Motor neuron (in vitro differentiated cells): ENCODE measurements around the gene CDH4. TPM values are rescaled to one million over a fixed set of nuclear protein-coding genes. Genes with fewer than 3 reads are reported as not detected.

Experiments used
- ATAC-seq, 8 experiments: fragments of 200-7000 bp; cut with Tn5 transposase; replicated peaks in 6 of 8; 2 replicates each; pipeline ENCODE4 v1.8.0; 2021; ENCODE audit warnings: mild to moderate bottlenecking in 8 of 8, moderate library complexity in 8 of 8
- H3K27ac ChIP-seq, 2 donors: fragments of 250-450 bp; sonication (Bioruptor Pico); 2 replicates each; pipeline ENCODE4 v1.9.0; 2021; ENCODE audit warnings: antibody characterized with exemption in 2 of 2, mild to moderate bottlenecking in 2 of 2, moderate library complexity in 1 of 2
- H3K4me1 ChIP-seq, 2 donors: fragments of 250-450 bp; sonication (Bioruptor Pico); replicated peaks in 1 of 2; 2 replicates each; pipeline ENCODE4 v1.6.1; 2021; ENCODE audit warnings: antibody characterized with exemption in 2 of 2, mild to moderate bottlenecking in 2 of 2, moderate library complexity in 1 of 2
- H3K4me3 ChIP-seq, 5 donors: fragments of 250-450 bp; sonication (Bioruptor Pico); 2 replicates each; pipeline ENCODE4 v1.9.0; 2021; ENCODE audit warnings: antibody characterized with exemption in 5 of 5, mild to moderate bottlenecking in 5 of 5, moderate library complexity in 4 of 5
- WGBS, 10 experiments: fragments of 450-650 bp; shearing (Covaris generic); methylation state at CpG; one replicate each; pipeline ENCODE4 v1.0.0; 2022; 5-methylcytosine and 5-hydroxymethylcytosine counted together
- in situ Hi-C, 9 experiments: fragments of 400-800 bp; cut with MboI; loops; one replicate each; pipeline ENCODE4 v1.15.0; 2021; ENCODE audit warnings: low sequenced_read_pairs in 9 of 9, low pct_unique_long_range_greater_than_20kb in 2 of 9; ENCODE audit not compliant: unreplicated experiment in 9 of 9
- total RNA-seq, 8 experiments: library from RNA; unstranded; fragments of 300-600 nt; gene quantifications; 2 replicates each; pipeline versions ENCODE4 v1.2.3 to v1.2.4, GENCODE V29; 2022

The CDH4 gene
- total RNA-seq, 8 experiments from 2014 or later: 2.4 to 41.6 (median 12.9) TPM

DNA sequence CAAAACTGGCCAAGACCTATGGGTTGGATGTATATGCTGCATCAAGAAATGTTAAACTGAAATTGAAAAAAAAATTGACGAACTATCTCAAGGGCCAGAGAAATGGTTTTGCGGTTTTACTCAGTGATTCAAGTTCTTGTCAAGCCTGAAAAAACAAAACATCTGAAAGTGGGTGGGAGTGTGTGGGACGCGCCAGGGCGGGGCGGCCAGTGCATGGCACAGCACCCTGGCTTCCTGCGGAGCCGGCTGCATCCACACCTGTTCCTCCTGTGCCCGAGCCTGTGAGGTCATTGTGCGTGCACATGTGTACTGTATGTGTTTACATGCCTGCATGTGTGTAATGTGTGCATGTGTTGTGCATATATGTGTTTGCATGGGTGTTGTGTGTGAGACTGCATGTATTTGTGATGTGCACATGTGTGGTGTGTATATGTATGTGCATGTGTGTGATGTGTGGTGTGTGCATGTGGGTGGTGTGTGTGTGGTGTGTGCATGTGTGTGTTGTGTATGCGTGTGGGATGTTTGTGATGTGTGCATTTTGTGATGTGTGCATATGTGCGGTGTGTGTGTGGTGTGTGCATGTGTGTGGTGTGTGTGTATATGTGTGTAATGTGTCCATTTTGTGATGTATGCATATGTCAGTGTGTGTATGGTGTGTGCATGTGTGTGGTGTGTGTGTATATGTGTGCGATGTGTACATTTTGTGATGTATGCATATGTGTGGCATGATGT, 59.8 kb downstream of the CDH4 start:
- Histone ChIP-seq H3K27ac (no peak overlapping the region), H3K4me3 (no peak overlapping the region), H3K4me1 (peaks cover 35 to 47% of the 10 kb centered on the region in 2 donors)
- in situ Hi-C loops: no loop called here
- no peak for ATAC-seq
- WGBS, 10 experiments: 42 to 100% (median 88%) methylated on average over 1 to 10 of the region's 13 CpGs; no CpG with 5 or more reads in 1 of the 10 experiments

GRCh38 chr20:61312925-61313324, 60.9 kb downstream of the CDH4 start:
- H3K27ac ChIP-seq: no peak overlapping the region
- H3K4me3 ChIP-seq: no peak overlapping the region
- 26 to 80% (median 67%) methylated on average over 1 to 8 of the region's 13 CpGs; no CpG with 5 or more reads in 5 of the 10 experiments for WGBS, 10 experiments
- in situ Hi-C loops: no loop called here
- ATAC-seq: peak in 3 of 8 experiments; percentile 14 to 32 (median 25)
- H3K4me1 ChIP-seq: peaks cover 31 to 38% of the 10 kb centered on the region in 2 donors

- in situ Hi-C loops: no loop called here
- Histone ChIP-seq H3K4me3 (no peak overlapping the region), H3K27ac (no peak overlapping the region), H3K4me1 (peaks cover 31 to 38% of the 10 kb centered on the region in 2 donors)
- ATAC-seq: no peak
- 60 to 97% (median 90%) methylated on average over 1 to 9 of the region's 11 CpGs; no CpG with 5 or more reads in 3 of the 10 experiments for WGBS, 10 experiments
These were observed 61.3 kb downstream of the CDH4 start for GRCh38 chr20:61313396-61313795.

DNA sequence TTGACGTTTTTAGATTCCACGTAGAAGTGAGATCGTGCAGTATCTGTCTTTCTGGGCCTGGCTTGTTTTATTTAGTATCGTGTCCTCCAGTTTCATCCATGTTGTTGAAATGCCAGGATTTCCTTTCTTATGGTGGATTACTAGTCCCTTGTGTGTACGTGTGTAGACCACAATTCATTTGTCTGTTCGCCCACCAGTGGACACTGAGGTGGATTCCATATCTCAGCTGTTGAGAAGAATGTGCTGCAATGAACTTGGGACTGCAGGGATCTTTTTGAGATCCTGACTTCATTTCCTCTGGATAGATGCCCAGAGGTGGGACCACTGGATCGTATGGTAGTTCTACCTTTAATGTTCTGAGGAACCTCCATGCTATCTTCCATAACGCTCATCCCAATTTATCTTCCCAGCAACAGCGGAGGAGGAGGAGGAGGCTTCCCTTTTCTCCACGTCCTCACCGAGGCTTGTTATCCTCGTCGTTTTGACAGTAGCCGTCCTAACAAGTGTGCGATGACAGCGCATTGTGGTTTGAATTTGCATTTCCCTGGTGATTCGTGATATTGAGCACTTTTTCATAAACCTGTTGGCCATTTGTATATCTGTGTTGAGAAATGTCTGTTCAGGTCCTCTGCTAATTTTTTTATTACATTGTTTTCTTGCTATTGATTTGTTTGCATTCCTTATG, 62.4 kb downstream of the CDH4 start:
- in situ Hi-C loops: no loop called here
- Histone ChIP-seq H3K27ac (no peak overlapping the region), H3K4me1 (peaks cover 24 to 29% of the 10 kb centered on the region in 2 donors), H3K4me3 (no peak overlapping the region)
- WGBS, 10 experiments: 43 to 100% (median 84%) methylated on average over 4 to 15 of the region's 17 CpGs; no CpG with 5 or more reads in 2 of the 10 experiments
- no peak for ATAC-seq

DNA sequence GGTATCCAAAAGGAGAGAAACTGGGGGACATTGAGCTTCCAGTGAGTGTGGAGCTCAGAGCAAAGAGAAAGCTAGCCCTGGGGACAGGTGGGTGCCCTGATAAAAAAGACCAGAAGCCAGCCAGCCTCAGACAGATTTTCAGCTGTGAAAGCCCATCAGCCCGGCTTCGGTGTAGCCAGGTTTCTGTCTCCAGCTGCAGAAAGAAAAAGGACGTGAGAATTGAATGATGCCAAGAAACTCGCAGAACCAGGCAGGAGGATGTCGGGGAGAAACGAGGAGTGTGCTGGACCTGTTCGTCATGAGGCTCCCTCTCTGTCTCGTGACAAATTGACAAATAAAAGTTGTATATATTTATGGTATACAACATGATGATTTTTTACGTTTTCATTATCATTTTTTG, 63.3 kb downstream of the CDH4 start:
- 43 to 100% (median 91%) methylated on average over 2 to 9 of the region's 9 CpGs; no CpG with 5 or more reads in 1 of the 10 experiments for WGBS, 10 experiments
- peaks cover 24 to 29% of the 10 kb centered on the region in 2 donors for H3K4me1 ChIP-seq
- ATAC-seq: no peak
- H3K27ac ChIP-seq: no peak overlapping the region
- in situ Hi-C loops: no loop called here
- no peak overlapping the region for H3K4me3 ChIP-seq

GRCh38 chr20:61316346-61316745, 64.3 kb downstream of the CDH4 start:
- Histone ChIP-seq H3K27ac (no peak overlapping the region), H3K4me1 (peaks cover 29 to 33% of the 10 kb centered on the region in 2 donors), H3K4me3 (no peak overlapping the region)
- 33 to 81% (median 64%) methylated on average over 1 to 8 of the region's 10 CpGs; no CpG with 5 or more reads in 1 of the 10 experiments for WGBS, 10 experiments
- no peak for ATAC-seq
- in situ Hi-C loops: no loop called here

- Histone ChIP-seq H3K4me1 (peaks cover 30 to 41% of the 10 kb centered on the region in 2 donors), H3K4me3 (no peak overlapping the region), H3K27ac (no peak overlapping the region)
- peak in 3 of 8 experiments; percentile 43 to 82 (median 70) for ATAC-seq
- in situ Hi-C loops: no loop called here
- 8 to 100% (median 81%) methylated on average over 1 to 9 of the region's 12 CpGs; no CpG with 5 or more reads in 1 of the 10 experiments for WGBS, 10 experiments
These were observed 66.0 kb downstream of the CDH4 start for GRCh38 chr20:61317966-61318530.

DNA sequence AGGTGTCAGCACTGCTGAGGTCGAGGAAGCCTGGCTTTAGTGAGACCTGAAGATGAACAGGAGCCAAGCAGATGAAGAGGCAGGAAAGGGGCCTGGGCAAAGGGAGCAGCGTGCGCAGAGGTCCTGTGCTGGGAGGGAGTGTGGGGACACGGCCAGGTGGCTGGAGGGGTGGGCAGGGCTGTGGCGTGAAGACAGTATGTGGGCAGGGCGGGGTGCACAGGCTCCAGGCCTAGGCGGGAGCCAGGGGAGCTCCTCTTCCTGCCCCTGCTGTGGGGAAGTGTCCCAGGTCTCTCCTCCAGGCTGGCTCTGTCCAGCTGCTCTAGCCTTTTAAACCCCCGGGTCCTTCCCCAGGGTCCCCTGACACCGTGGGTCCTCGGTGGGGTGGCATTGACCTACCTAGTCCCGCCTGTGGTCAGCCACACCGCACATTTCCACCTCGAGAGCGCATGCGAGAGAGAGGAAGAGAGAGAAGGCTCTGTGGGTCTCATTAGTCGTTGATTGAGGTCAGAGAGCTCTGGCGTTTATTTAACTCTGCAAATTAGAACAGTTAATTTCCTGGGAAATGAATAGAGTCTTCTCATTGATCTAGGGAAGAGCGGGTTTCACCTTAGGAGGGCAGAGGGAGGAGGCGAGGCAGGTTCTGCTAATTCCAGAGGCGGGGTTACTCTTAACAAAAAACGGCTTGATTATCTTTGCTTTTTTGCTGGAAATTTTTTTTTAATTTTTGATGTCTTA, 68.8 kb downstream of the CDH4 start:
- peak in 3 of 8 experiments; percentile 13 to 61 (median 53) for ATAC-seq
- Histone ChIP-seq H3K27ac (no peak overlapping the region), H3K4me3 (no peak overlapping the region), H3K4me1 (peaks cover 21 to 42% of the 10 kb centered on the region in 2 donors)
- in situ Hi-C loops: no loop called here
- 36 to 93% (median 74%) methylated on average over 1 to 11 of the region's 21 CpGs; no CpG with 5 or more reads in 4 of the 10 experiments for WGBS, 10 experiments

- no peak overlapping the region for H3K27ac ChIP-seq
- in situ Hi-C loops: no loop called here
- peak in 1 of 8 experiments; percentile 13 for ATAC-seq
- WGBS, 10 experiments: 23 to 100% (median 90%) methylated on average over 1 to 4 of the region's 13 CpGs; no CpG with 5 or more reads in 6 of the 10 experiments
- no peak overlapping the region for H3K4me3 ChIP-seq
- peaks cover 17 to 39% of the 10 kb centered on the region in 2 donors for H3K4me1 ChIP-seq
These were observed 69.4 kb downstream of the CDH4 start for GRCh38 chr20:61321481-61321880.

- H3K4me1 ChIP-seq: peaks cover 14 to 33% of the 10 kb centered on the region in 2 donors
- no peak overlapping the region for H3K27ac ChIP-seq
- WGBS, 10 experiments: 11 to 100% (median 80%) methylated on average over 1 to 6 of the region's 14 CpGs; no CpG with 5 or more reads in 4 of the 10 experiments
- in situ Hi-C loops: no loop called here
- ATAC-seq: peak in 1 of 8 experiments; percentile 5
- no peak overlapping the region for H3K4me3 ChIP-seq
These were observed 70.2 kb downstream of the CDH4 start for GRCh38 chr20:61322151-61322865.

DNA sequence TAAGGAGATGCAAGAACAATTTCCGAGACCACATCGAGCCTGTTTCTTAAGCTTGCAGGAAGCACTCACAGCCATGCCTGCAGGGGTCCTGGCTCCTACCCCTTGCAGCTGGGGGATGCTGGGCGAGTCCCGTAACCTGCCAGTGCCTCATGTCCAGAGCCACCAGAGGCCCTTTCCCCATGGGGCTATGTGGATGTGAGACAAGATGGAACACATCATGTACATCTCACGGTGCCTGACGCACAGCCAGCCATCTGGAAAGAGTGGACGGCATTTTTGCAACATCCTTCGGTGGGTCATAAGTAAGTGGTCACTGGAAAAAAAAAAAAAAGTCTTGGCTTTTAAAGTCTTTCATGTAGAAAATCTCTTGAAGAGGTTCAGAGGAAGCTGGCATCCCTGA, 72.8 kb downstream of the CDH4 start:
- ATAC-seq: no peak
- no peak overlapping the region for H3K4me3 ChIP-seq
- H3K4me1 ChIP-seq: peaks cover 8 to 27% of the 10 kb centered on the region in 2 donors
- in situ Hi-C loops: no loop called here
- WGBS, 10 experiments: 24 to 100% (median 86%) methylated on average over 1 to 5 of the region's 8 CpGs; no CpG with 5 or more reads in 1 of the 10 experiments
- no peak overlapping the region for H3K27ac ChIP-seq

- no peak overlapping the region for H3K27ac ChIP-seq
- peaks cover 8 to 24% of the 10 kb centered on the region in 2 donors for H3K4me1 ChIP-seq
- H3K4me3 ChIP-seq: no peak overlapping the region
- in situ Hi-C loops: no loop called here
- 54 to 100% (median 80%) methylated on average over 1 to 10 of the region's 10 CpGs; no CpG with 5 or more reads in 5 of the 10 experiments for WGBS, 10 experiments
- ATAC-seq: no peak
These were observed 73.7 kb downstream of the CDH4 start for GRCh38 chr20:61325718-61326117.
